MM.1S (cell line): ENCODE measurements around the gene PIK3C2G.

ENCODE experiments used
- CTCF ChIP-seq: fragments of 300-600 bp; sonication (generic); IDR thresholded peaks from 2 replicates; pipeline ENCODE4 v1.5.1; 2016; ENCODE audit warnings: antibody characterized with exemption, low read length, mixed read lengths
- EZH2 ChIP-seq: fragments of 300-600 bp; sonication (generic); optimal IDR thresholded peaks from 2 replicates; pipeline ENCODE3; 2017; ENCODE audit warnings: low read depth, mild to moderate bottlenecking, antibody characterized with exemption, low read length, mixed read lengths
- EZH2phosphoT487 ChIP-seq: fragments of 300-600 bp; sonication (generic); IDR thresholded peaks from 2 replicates; pipeline ENCODE4 v1.6.1; 2018; ENCODE audit warnings: antibody characterized with exemption, low read length

DNA sequence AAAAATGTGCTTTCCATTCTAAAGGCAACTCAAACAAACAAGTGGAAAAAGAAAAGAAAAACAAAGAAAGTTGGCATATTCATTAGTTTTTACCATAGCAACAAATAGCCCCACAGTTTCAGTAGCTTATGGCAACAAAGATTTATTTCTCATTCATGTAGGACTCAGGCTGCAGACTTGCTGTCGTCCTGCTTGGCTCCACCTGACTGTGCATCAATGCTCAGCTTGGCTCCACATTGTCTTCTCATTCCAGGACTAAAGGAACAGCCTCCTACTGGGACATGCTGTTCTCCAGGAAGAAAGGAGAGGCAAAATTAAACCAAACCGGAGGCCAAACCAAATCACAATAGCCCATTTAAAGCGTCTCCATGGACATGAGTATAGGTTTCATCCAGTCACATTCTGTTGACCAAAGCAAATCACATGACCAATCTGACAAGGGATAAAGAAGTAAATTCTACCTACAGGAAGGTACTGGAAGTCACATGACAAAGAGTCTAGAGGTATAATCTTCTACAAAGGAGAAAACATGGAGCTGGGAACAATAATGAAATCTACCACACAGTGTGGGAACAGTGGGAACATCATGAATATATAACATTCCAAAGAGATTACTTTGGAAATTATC, 222.5 kb downstream of the PIK3C2G start:
- TF ChIP-seq EZH2, result no peak
- no peak for TF ChIP-seq CTCF
- TF ChIP-seq EZH2phosphoT487, result no peak
